GM12801 (cell line): ENCODE results near the gene LRIG2.

Source experiments
- CTCF ChIP-seq: IDR thresholded peaks from one replicate; pipeline ENCODE4 v1.5.1; 2011; ENCODE audit warnings: control low read depth; ENCODE audit not compliant: insufficient read length; ENCODE audit errors: extremely low read depth

The LRIG2 gene

GRCh38 chr1:113036639-113037321 lies 36.2 kb upstream of the LRIG2 start:
- no peak for TF ChIP-seq CTCF

- TF ChIP-seq CTCF: no peak
These were observed 33.0 kb upstream of the LRIG2 start for GRCh38 chr1:113040041-113040440.

GRCh38 chr1:113040718-113041412 lies 32.1 kb upstream of the LRIG2 start:
- TF ChIP-seq CTCF: no peak

DNA sequence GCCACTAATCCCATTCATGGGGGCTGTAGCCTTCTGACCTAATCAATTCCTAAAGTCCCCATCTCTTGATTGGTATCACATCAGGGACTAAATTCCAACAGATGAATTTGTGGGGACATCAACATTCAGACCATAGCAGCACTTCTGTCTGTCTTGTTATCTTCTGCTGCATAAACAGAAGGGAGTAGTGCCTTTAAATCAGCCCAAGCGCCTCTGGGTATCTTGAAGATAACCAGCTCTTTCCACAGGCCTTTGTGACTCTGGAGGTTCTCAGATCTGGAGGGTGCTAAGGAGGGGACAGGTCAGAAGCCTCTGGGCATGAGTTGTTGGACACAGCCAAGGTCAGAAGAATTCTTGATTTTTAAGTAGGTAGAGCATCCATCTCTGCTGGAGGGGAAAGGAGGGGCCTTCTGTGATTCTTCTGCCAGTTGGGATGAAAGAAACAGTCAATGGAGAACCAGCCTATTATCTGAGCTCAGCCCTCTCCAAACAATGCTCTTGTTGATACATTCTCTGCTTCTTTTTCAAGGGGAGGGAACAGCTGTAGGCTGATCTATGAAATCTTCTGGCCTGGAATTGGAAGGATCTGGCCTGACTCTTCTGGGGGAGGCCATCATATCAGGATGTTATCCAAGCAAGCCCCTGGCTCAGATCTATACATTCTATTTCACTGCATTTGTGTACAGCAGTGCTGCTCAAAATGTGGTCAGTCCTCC lies 31.3 kb upstream of the LRIG2 start:
- no peak for TF ChIP-seq CTCF

DNA sequence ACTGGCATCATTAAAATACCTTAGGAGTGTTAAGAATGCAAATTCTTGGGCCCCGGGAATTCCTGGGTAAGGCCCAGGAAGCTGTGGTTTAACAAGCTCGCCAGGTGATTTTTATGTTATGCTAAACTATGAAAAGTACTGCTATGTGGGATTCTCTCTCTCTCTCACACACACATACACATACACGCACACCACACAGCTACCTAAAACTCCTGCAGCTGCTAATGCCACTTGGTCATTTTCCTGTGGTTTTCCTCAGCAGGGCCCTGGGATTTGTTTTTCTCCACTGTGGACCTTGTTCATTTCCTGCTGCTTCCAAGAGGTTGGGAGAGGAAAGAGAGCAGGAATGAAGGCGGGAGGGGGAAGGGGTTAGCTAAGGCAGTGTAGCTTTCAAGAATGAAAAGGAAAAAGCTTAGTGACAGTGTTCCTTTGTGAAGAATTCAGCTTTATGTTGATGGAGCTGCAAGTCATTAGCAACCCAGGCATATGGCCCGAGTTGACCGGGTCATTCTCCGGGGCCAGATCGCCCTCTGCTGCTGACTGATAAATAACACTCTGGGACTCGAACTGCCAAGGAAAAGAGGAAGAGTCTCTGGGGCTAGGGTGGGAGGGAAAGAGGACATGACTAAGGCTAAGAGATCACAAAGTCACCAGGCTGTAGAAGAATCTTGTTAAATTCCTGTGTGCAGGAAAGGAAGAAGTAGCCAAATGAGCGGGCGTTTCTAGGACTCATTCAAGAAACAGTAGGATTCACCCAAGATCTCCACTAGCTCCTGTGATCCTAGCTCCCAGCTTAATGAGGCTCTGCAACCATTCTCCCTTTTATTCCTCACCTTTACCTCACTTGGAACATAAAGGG lies 30.5 kb upstream of the LRIG2 start:
- TF ChIP-seq CTCF: no peak

DNA sequence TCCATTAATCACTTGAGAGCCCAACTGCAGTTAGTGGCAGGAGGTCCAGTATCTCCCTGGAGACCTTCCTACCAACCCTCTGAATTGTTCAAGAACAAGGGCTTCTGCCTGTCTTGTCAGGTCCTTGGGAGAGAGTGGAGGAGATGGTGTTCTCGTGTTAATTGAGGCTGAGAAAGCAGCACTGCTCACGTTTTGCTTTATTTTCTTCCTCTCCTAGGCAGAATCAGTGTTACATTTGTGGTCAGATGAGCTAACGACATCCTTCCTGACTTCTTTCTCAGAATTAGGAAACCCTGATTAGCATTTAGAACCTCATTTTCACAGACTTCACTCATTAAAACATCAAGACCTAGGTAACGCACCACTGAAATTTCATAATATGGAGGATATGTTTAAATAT lies 26.4 kb upstream of the LRIG2 start:
- no peak for TF ChIP-seq CTCF

DNA sequence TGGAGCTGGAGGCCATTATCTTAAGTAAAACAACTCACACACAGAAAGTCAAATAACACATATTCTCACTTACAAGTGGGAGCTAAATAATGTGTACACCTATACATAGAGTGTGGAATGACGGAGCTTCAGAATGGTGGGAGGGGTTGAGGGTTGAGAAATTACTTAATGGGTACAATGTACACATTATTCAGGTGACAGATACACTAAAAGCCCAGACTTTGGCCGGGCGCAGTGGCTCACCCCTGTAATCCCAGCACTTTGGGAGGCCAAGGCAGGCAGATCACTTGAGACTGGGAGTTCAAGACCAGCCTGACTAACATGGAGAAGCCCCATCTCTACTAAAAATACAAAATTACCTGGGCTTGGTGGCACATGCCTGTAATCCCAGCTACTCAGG lies 24.9 kb upstream of the LRIG2 start:
- TF ChIP-seq CTCF: no peak
